Hematopoietic multipotent progenitor cell treated with erythropoietin and hydrocortisone succinate and interleukin-3 and kit ligand, for 8 days (in vitro differentiated cells): ENCODE results near the gene ZNF467.

Experiments used
- DNase-seq: peaks from one replicate; pipeline ENCODE4 v3.0.0-alpha.2; 2015

The ZNF467 gene

GRCh38 chr7:149742075-149742701, 31.2 kb downstream of the ZNF467 start:
- peak; percentile 55 for DNase-seq

DNA sequence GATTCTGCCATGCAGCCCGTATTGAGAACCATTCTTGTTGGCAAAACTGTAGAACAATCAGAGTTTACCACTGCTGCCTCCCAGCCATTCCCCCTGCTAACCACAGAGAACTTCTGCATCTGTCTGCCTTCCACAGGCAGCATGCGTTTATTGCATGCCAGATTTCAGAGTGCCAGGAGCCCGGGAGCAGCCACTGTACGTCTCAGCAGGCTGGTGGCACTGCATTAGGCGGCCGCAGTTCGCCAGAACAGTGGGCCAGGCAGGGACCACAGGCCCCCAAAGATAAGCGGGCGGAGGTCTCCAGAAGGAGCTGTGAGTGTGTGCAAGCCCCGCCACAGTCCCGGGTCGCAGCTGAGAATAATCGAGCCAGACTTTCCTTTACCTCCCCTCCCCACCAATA, 31.8 kb downstream of the ZNF467 start:
- DNase-seq, result no peak

- no peak for DNase-seq
Observed at GRCh38 chr7:149736478-149737360, 36.7 kb downstream of the ZNF467 start.

GRCh38 chr7:149735779-149736477, 37.5 kb downstream of the ZNF467 start:
- no peak for DNase-seq

DNA sequence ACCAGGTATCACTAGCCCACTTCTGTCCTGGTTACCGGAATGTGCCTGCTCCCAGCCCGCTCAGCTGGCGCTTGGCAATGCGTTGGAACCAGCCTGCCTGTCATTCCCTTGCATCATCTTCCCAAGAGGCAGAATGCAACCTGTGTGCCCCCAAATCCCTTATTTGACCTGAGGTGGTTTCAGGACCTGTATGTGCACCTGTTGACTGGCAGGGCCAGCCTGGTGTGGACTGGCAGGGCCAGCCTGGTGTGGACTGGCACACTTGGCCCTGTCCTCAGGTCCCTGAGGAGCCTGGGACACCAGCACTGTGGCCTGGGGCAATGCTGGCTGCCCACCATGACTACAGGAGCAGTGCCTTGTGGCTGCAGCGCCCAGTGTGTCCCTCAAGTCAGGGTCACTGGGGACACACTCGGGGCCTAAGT, 38.2 kb downstream of the ZNF467 start:
- DNase-seq, result no peak

GRCh38 chr7:149734791-149735075, 38.7 kb downstream of the ZNF467 start:
- DNase-seq, result no peak

DNA sequence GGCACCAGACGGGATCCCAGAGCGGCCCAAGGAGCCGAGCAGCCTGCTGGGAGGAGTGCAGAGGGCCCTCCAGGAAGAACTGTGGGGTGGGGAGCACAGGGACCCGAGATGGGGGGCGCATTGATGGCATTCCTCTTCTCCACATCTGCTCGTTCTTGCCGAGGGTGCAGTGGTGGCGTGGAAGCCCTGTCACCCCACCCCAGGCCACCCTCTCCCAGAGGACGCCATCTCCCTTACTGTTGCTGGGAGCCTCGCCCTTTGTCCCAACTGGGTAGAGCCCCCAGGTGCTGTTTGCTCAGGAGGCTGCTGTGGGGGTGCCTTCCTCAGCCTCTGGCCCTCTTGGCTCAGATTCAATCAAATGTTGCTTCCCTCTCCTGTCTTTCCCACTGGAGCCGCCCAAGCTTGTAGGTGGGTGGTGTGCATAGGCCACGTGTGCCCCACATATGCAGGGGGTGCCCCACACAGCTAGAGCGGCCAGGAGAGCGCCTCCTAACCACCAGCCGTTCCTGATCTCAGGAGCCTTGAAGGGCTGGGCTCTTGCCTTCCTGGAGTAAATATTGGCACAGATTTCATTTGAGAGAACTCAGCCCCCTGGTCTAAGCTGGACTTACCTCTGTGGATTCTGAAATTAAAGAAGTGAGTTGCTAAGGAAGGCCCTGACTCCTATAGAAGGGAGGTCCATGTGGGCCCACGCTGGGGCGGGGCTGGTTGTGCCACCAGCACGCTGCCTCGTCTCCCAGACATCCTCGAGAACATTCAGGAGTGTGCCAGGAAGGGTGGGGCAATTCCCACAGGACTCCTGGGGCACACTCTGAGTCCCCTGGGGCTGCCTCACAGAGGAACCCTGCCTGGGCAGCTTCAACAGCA, 39.2 kb downstream of the ZNF467 start:
- DNase-seq, result no peak

GRCh38 chr7:149733131-149733923, 40.1 kb downstream of the ZNF467 start:
- DNase-seq, result no peak

- DNase-seq, result no peak
Observed at GRCh38 chr7:149732611-149733010, 40.8 kb downstream of the ZNF467 start.

DNA sequence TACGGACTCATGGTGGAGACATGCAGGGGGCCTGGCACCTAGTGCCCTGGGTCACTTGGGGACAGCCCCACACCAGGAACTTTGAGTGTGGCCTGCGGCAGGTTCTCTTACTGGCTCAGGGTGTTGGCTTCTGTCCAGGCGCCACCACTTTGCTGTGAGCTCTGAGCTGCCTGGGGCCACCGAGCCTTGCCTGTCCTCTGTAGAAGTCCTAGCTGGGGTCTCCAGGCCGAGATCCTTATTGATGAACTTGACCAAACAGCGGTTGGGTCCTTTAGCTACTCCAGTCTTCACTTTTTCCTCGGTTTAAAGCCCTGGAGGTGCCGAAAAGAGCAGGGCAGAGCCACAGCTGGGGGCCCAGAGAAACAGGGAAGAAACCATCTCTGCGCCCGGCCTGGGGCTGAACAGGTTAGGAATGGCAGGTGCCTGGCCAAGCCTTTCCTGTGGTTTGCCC, 41.3 kb downstream of the ZNF467 start:
- DNase-seq, result no peak

DNA sequence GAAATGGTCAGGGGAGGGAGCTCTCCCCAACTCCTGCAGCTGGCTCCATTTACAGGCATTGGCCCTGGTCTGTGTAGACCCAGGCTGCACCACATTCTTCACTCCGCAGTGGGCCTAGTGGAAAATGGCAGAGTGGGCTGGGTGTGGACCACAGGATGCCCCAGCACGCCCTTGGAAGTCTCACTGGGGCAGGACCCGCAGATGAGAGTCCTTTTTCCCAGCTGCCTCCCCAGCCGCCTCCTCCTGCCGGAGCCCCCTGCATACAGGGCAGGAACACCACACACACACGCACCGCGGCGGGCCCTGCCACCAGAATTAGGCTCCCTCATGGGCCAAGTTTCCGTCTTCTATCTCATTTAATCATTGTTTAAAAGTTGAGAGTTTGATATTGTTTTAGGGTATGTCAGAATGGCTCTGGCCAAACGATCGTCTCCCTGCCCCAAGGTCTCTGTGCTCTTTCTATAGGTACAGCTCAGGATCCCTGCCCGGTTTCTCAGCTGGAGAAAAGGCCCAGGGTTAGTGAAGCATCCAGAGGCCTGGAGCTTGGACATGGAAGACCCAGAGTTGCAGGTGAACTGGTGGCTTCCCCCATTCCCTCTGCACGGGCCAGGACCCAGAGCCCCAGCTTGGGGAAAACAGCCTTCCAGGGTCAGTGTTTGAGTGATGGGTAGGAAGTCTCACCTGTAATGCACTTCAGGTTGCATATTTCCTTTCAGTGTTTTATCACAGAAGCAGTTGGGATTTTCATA, 42.0 kb downstream of the ZNF467 start:
- no peak for DNase-seq

GRCh38 chr7:149729983-149730801, 43.2 kb downstream of the ZNF467 start:
- DNase-seq, result no peak

DNA sequence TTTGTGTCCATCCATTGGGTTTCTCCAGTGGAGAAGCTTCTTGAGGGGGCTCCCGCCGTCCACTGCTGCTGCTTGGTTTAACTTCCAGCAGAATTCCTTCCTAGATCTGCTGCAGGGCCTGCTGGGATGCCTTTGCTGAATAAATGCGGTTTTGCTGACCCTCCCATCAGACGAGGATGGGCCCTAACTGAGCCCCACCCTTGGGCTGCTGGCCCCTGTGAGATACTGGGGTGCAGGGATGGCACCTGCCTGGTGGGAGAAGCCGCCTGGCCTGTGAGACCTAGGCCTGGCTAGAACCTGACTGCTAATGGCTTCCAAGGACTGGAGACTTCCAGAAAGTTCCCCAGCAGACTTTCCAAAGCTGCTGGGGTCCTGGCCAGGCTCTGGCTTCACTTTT, 43.8 kb downstream of the ZNF467 start:
- DNase-seq, result no peak

- no peak for DNase-seq
Observed at GRCh38 chr7:149728491-149729375, 44.7 kb downstream of the ZNF467 start.

GRCh38 chr7:149727899-149728476, 45.4 kb downstream of the ZNF467 start:
- no peak for DNase-seq

DNA sequence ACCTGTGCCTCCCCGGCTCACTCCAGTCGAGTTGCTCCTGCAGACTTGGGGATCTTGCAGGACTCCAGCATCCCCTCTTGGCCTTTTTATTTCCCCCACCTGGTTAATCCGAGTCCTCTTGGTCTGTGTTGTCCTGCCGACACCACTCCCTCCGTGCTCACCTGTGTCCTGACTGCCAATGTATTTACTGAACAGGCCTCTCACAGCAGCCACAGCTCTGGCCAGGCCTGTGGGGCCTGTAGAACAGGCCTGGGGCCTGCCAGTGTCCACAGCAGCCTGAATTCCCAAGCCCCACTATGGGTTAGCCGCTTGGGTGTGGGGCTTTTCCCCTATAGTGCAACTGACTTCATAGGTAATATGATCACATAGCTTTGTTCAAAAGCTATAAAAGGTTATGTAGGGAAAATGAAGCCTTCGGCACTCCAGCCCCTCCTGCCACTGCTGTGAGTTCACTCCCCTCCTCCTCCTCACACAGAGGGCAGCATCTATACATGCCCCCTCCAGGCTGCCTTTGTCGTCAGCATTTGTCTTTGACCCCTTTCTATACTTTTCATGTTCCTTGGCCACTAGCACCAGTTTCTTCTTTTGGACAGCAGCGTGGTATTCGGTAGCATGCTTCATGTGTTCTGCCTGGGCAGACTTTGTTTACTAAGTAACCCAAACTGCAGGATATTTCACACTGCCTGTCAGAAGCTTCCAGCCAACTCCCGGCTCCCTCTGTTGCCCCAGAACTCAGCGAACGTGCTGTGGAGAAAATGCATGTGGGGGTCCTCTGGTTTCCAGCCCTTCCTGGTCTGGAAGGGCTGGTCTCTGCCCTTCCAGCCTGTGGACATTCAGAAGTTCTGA, 46.1 kb downstream of the ZNF467 start:
- no peak for DNase-seq

- DNase-seq, result no peak
Observed at GRCh38 chr7:149725916-149726315, 47.5 kb downstream of the ZNF467 start.

DNA sequence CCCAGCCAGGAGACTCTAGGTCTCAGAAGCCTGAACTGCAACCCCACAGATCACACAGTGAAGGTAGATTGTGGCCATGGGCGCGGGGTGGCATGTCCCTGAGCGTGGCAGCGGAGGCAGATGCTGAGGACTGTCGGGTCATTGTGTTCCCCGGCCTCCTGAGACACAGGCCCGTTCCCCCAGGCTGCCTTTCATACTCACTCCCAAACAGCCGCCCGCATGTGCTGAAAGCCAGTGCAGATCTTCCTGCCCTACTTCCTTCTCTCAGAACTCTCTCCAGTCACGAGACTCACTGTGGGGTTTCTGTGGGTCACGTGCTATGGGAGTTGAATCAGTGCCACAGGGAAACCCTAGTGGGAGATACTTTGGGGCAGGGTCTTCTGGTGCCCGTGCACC, 48.0 kb downstream of the ZNF467 start:
- no peak for DNase-seq
